Activated B cell treated with CpG ODN at 0.5 μM for 24 hours (primary cell): ENCODE data around the gene SNED1. TPM values are rescaled to one million over a fixed set of nuclear protein-coding genes. Genes with fewer than 3 reads are reported as not detected.

ENCODE experiments used
- ATAC-seq: fragments of 200-7000 bp; cut with Tn5 transposase; one replicate; pipeline ENCODE4 v1.10.0; 2021; ENCODE audit warnings: low read depth, mild to moderate bottlenecking, moderate library complexity
- CTCF ChIA-PET: fragments of 350-600 bp; sonication (Branson Sonifier 250); formaldehyde crosslinking; loops from one replicate; lab custom pipeline; 2021; ENCODE audit warnings: antibody characterized with exemption; lab: Charles Lee
- POLR2A ChIA-PET: fragments of 350-600 bp; sonication (Branson Sonifier 250); formaldehyde crosslinking; loops from one replicate; lab custom pipeline; 2021; ENCODE audit warnings: antibody characterized with exemption; lab: Charles Lee
- DNase-seq: peaks from one replicate; pipeline ENCODE4 v3.0.0; 2022
- H3K27ac Mint-ChIP-seq: one replicate; pipeline ENCODE4 v1.8.0; 2020; ENCODE audit warnings: mixed read lengths
- H3K27me3 Mint-ChIP-seq: one replicate; pipeline ENCODE4 v1.8.0; 2021; ENCODE audit warnings: mixed read lengths
- H3K36me3 Mint-ChIP-seq: one replicate; pipeline ENCODE4 v1.8.0; 2021; ENCODE audit warnings: low read depth, mixed read lengths
- H3K4me1 Mint-ChIP-seq: one replicate; pipeline ENCODE4 v1.8.0; 2021; ENCODE audit warnings: mixed read lengths
- H3K4me3 Mint-ChIP-seq: one replicate; pipeline ENCODE4 v1.8.0; 2020; ENCODE audit warnings: mild to moderate bottlenecking, mixed read lengths
- H3K9me3 Mint-ChIP-seq: one replicate; pipeline ENCODE4 v1.8.0; 2020; ENCODE audit warnings: mixed read lengths
- CTCF ChIP-seq: fragments of 200-600 bp; IDR thresholded peaks from one replicate; pipeline ENCODE4 v1.8.0; 2022; ENCODE audit warnings: antibody characterized with exemption, mild to moderate bottlenecking
- intact Hi-C: fragments of 100-400 bp; cut with micrococcal nuclease; formaldehyde crosslinking; loops from one replicate; pipeline ENCODE4 v1.15.1; 2024
- total RNA-seq: library from RNA; stranded (reverse); gene quantifications from 2 replicates; pipeline ENCODE4 v1.2.3, GENCODE V29; 2022

Gene SNED1
- total RNA-seq, 1 donor from 2014 or later: 59.8 TPM

- Mint-ChIP-seq H3K4me1 (no peaks in the 10 kb centered on the region), H3K36me3 (no peaks in the 10 kb centered on the region), H3K4me3 (no peak overlapping the region), H3K9me3 (no peaks in the 10 kb centered on the region), H3K27me3 (peaks cover 6% of the 10 kb centered on the region), H3K27ac (no peak overlapping the region)
- intact Hi-C loops: no loop called here
- ATAC-seq: no peak
- POLR2A ChIA-PET: no interaction called here
- TF ChIP-seq CTCF: no peak
- no peak for DNase-seq
- CTCF ChIA-PET: no interaction called here
Measured at GRCh38 chr2:240956171-240956934, 42.1 kb upstream of the SNED1 start.

GRCh38 chr2:240956935-240957655 lies 41.3 kb upstream of the SNED1 start:
- ATAC-seq: no peak
- ChIA-PET POLR2A (no interaction called here), CTCF (no interaction called here)
- H3K4me1 Mint-ChIP-seq: no peaks in the 10 kb centered on the region
- peaks cover 6% of the 10 kb centered on the region for H3K27me3 Mint-ChIP-seq
- H3K4me3 Mint-ChIP-seq: no peak overlapping the region
- H3K27ac Mint-ChIP-seq: no peak overlapping the region
- intact Hi-C loops: no loop called here
- no peaks in the 10 kb centered on the region for H3K9me3 Mint-ChIP-seq
- H3K36me3 Mint-ChIP-seq: no peaks in the 10 kb centered on the region
- no peak for TF ChIP-seq CTCF
- no peak for DNase-seq

GRCh38 chr2:240957656-240958365 lies 40.6 kb upstream of the SNED1 start:
- H3K4me3 Mint-ChIP-seq: no peak overlapping the region
- peaks cover 6% of the 10 kb centered on the region for H3K27me3 Mint-ChIP-seq
- no peak for ATAC-seq
- CTCF ChIA-PET: no interaction called here
- no peak for DNase-seq
- no peaks in the 10 kb centered on the region for H3K9me3 Mint-ChIP-seq
- no peak for TF ChIP-seq CTCF
- POLR2A ChIA-PET: no interaction called here
- no peak overlapping the region for H3K27ac Mint-ChIP-seq
- H3K36me3 Mint-ChIP-seq: no peaks in the 10 kb centered on the region
- intact Hi-C loops: no loop called here
- no peaks in the 10 kb centered on the region for H3K4me1 Mint-ChIP-seq

- no peaks in the 10 kb centered on the region for H3K36me3 Mint-ChIP-seq
- no peaks in the 10 kb centered on the region for H3K4me1 Mint-ChIP-seq
- POLR2A ChIA-PET: no interaction called here
- ATAC-seq (no peak), DNase-seq (no peak)
- CTCF ChIA-PET: no interaction called here
- H3K9me3 Mint-ChIP-seq: no peaks in the 10 kb centered on the region
- no peak for TF ChIP-seq CTCF
- no peak overlapping the region for H3K4me3 Mint-ChIP-seq
- intact Hi-C loops: no loop called here
- H3K27ac Mint-ChIP-seq: no peak overlapping the region
- peaks cover 6% of the 10 kb centered on the region for H3K27me3 Mint-ChIP-seq
Measured at GRCh38 chr2:240958366-240959213, 39.8 kb upstream of the SNED1 start.
